ENCODE measurements around the gene ITGB6. TPM values are rescaled to one million over a fixed set of nuclear protein-coding genes. Genes with fewer than 3 reads are reported as not detected.

The ITGB6 gene
- total and polyA plus RNA-seq, 2 experiments from 2014 or later: 20.3 to 41.1 TPM

GRCh38 chr2:160087854-160088745, 112.0 kb downstream of the ITGB6 start:
- H3K9me2 ChIP-seq (replicated peaks; ENCODE audit: insufficient read depth): no peaks in the 10 kb centered on the region
- H2AFZ ChIP-seq: no peak overlapping the region
- no peaks in the 10 kb centered on the region for H3K79me2 ChIP-seq
- H3K4me1 ChIP-seq (ENCODE audit: insufficient read depth): no peaks in the 10 kb centered on the region
- H3K4me2 ChIP-seq: no peak overlapping the region
- no peaks in the 10 kb centered on the region for H3K27me3 ChIP-seq
- peaks cover 5% of the 10 kb centered on the region for H3K9me3 ChIP-seq (ENCODE audit: low read depth)
- no peak for TF ChIP-seq CTCF (IDR thresholded peaks at IDR 0.05; ENCODE audit: poor library complexity)
- no peak for TF ChIP-seq EZH2phosphoT487 (IDR thresholded peaks at IDR 0.05; ENCODE audit: low read depth, severe bottlenecking, unreplicated experiment)
- TF ChIP-seq EZH2 (IDR thresholded peaks at IDR 0.05; ENCODE audit: borderline replicate concordance): no peak
- no peaks in the 10 kb centered on the region for H3K36me3 ChIP-seq (replicated peaks; ENCODE audit: insufficient read depth, low read depth)
- no peak overlapping the region for H3K4me3 ChIP-seq
- H4K20me1 ChIP-seq (ENCODE audit: insufficient read depth, poor library complexity, severe bottlenecking): no peaks in the 10 kb centered on the region
- 76% methylated on average over 4 of the region's 4 CpGs for WGBS (ENCODE audit: low lambda C conversion rate, missing lambda C conversion rate)
- no peak for DNase-seq (ENCODE audit: low spot score)
- H3K27ac ChIP-seq: no peak overlapping the region

- H3K27me3 ChIP-seq: no peaks in the 10 kb centered on the region
- no peak overlapping the region for H3K4me3 ChIP-seq
- no peak for DNase-seq (ENCODE audit: low spot score)
- WGBS (ENCODE audit: low lambda C conversion rate, missing lambda C conversion rate): 85% methylated on average over 3 of the region's 3 CpGs
- H3K27ac ChIP-seq: no peak overlapping the region
- no peaks in the 10 kb centered on the region for H3K36me3 ChIP-seq (replicated peaks; ENCODE audit: insufficient read depth, low read depth)
- no peaks in the 10 kb centered on the region for H3K9me2 ChIP-seq (replicated peaks; ENCODE audit: insufficient read depth)
- TF ChIP-seq EZH2phosphoT487 (IDR thresholded peaks at IDR 0.05; ENCODE audit: low read depth, severe bottlenecking, unreplicated experiment) (no peak), EZH2 (IDR thresholded peaks at IDR 0.05; ENCODE audit: borderline replicate concordance) (no peak)
- no peaks in the 10 kb centered on the region for H4K20me1 ChIP-seq (ENCODE audit: insufficient read depth, poor library complexity, severe bottlenecking)
- H2AFZ ChIP-seq: no peak overlapping the region
- H3K4me1 ChIP-seq (ENCODE audit: insufficient read depth): no peaks in the 10 kb centered on the region
- peaks cover 4% of the 10 kb centered on the region for H3K9me3 ChIP-seq (ENCODE audit: low read depth)
- H3K4me2 ChIP-seq: no peak overlapping the region
- no peaks in the 10 kb centered on the region for H3K79me2 ChIP-seq
Observed at GRCh38 chr2:160085662-160086061, 114.4 kb downstream of the ITGB6 start.

- Histone ChIP-seq H3K4me3 (no peak overlapping the region), H3K4me1 (ENCODE audit: insufficient read depth) (peaks cover 38% of the 10 kb centered on the region), H3K4me2 (peak overlapping the region; percentile 52), H3K79me2 (no peaks in the 10 kb centered on the region), H3K27me3 (no peaks in the 10 kb centered on the region), H3K27ac (peak overlapping the region; percentile 75), H3K9me2 (replicated peaks; ENCODE audit: insufficient read depth) (no peaks in the 10 kb centered on the region), H3K9me3 (ENCODE audit: low read depth) (no peaks in the 10 kb centered on the region), H2AFZ (no peak overlapping the region), H3K36me3 (replicated peaks; ENCODE audit: insufficient read depth, low read depth) (no peaks in the 10 kb centered on the region), H4K20me1 (ENCODE audit: insufficient read depth, poor library complexity, severe bottlenecking) (no peaks in the 10 kb centered on the region)
- peak; percentile 19 for DNase-seq (ENCODE audit: low spot score)
- 76% methylated on average over 4 of the region's 4 CpGs for WGBS (ENCODE audit: low lambda C conversion rate, missing lambda C conversion rate)
- TF ChIP-seq EZH2phosphoT487 (IDR thresholded peaks at IDR 0.05; ENCODE audit: low read depth, severe bottlenecking, unreplicated experiment) (no peak), CTCF (IDR thresholded peaks at IDR 0.05; ENCODE audit: poor library complexity) (no peak), EZH2 (IDR thresholded peaks at IDR 0.05; ENCODE audit: borderline replicate concordance) (no peak)
Observed at GRCh38 chr2:160077912-160078810, 121.9 kb downstream of the ITGB6 start.
